OCI-LY3 (cell line): Measurements from ENCODE around the gene CDH4.

ENCODE experiments used
- H2AFZ ChIP-seq: fragments of 200-600, 300-600 bp; shearing (Covaris generic); 2 replicates; pipeline ENCODE4 v1.6.0; 2014; ENCODE audit warnings: antibody characterized with exemption, low read depth, low read length
- H3K27ac ChIP-seq: fragments of 200-600, 300-600 bp; sonication (generic); 2 replicates; pipeline ENCODE4 v1.5.1; 2014; ENCODE audit warnings: mild to moderate bottlenecking, low read length, moderate library complexity, mixed read lengths
- H3K27me3 ChIP-seq: fragments of 200-600, 300-600 bp; sonication (generic); 2 replicates; pipeline ENCODE4 v1.6.1; 2014; ENCODE audit warnings: low read depth, low read length, mixed read lengths
- H3K36me3 ChIP-seq: fragments of 200-600, 300-600 bp; sonication (generic); replicated peaks from 2 replicates; pipeline ENCODE3; 2014; ENCODE audit warnings: low read depth, low read length, mixed read lengths
- H3K4me1 ChIP-seq: fragments of 300-600, 200-600 bp; sonication (generic); 2 replicates; pipeline ENCODE4 v1.6.1; 2014; ENCODE audit warnings: low read length, mixed read lengths
- H3K4me2 ChIP-seq: fragments of 200-600, 300-600 bp; sonication (generic); 2 replicates; pipeline ENCODE4 v1.6.1; 2014; ENCODE audit warnings: low read length, mixed read lengths
- H3K4me3 ChIP-seq: fragments of 300-600, 200-600 bp; sonication (generic); 2 replicates; pipeline ENCODE4 v1.5.1; 2014; ENCODE audit warnings: antibody characterized with exemption, mild to moderate bottlenecking, low read length, moderate library complexity
- H3K79me2 ChIP-seq: fragments of 300-600, 200-600 bp; shearing (Covaris generic); 2 replicates; pipeline ENCODE4 v1.6.1; 2014; ENCODE audit warnings: mild to moderate bottlenecking, low read length, mixed read lengths
- H3K9ac ChIP-seq: fragments of 300-600, 200-600 bp; shearing (Covaris generic); 2 replicates; pipeline ENCODE4 v1.6.0; 2014; ENCODE audit warnings: mild to moderate bottlenecking, low read length, moderate library complexity
- H3K9me3 ChIP-seq: fragments of 200-600, 300-600 bp; shearing (Covaris generic); 2 replicates; pipeline ENCODE4 v1.6.1; 2014; ENCODE audit warnings: low read length, mixed read lengths; ENCODE audit not compliant: insufficient read depth
- H4K20me1 ChIP-seq: fragments of 200-600, 300-600 bp; sonication (generic); 2 replicates; pipeline ENCODE4 v1.6.1; 2016; ENCODE audit warnings: low read length, mixed read lengths; ENCODE audit not compliant: insufficient read depth
- EZH2phosphoT487 ChIP-seq: fragments of 200-600 bp; shearing (Covaris generic); IDR thresholded peaks from 2 replicates; pipeline ENCODE4 v1.6.1; 2018; ENCODE audit warnings: antibody characterized with exemption, mixed run types, low read depth
- TF ChIP-seq, protein P1 (sequence below): fragments of 200-600, 300-600 bp; sonication (generic); IDR thresholded peaks from 2 replicates; pipeline ENCODE4 v1.5.1; 2014; ENCODE audit warnings: antibody characterized with exemption, low read length, low read depth

The CDH4 gene

DNA sequence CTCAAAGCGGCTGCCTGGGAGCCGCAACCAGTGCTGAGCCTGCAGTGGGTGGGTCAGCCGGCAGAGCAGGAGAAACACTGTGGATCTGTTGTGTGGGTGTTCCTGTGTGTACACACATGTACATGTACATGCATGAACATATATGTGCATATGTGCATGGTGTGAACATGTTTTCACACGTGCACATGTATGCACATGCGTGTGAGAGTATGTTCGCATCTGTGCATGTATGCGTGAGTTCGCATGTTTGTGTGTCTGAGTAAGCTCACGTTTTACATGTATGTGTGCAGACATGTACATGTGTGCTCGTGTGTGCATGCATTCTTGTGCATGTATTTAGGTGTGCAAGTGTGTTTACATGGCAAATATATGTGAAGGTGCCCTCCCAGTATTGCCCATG lies 302.6 kb downstream of the CDH4 start:
- no peak overlapping the region for H2AFZ ChIP-seq
- no peak overlapping the region for H3K27ac ChIP-seq
- H3K79me2 ChIP-seq: no peaks in the 10 kb centered on the region
- no peak overlapping the region for H3K4me2 ChIP-seq
- TF ChIP-seq EZH2phosphoT487: no peak
- no peaks in the 10 kb centered on the region for H3K36me3 ChIP-seq
- H3K9ac ChIP-seq: no peak overlapping the region
- no peaks in the 10 kb centered on the region for H3K27me3 ChIP-seq
- no peak overlapping the region for H3K4me3 ChIP-seq
- no peaks in the 10 kb centered on the region for H3K4me1 ChIP-seq
- no peaks in the 10 kb centered on the region for H4K20me1 ChIP-seq
- H3K9me3 ChIP-seq: no peaks in the 10 kb centered on the region

DNA sequence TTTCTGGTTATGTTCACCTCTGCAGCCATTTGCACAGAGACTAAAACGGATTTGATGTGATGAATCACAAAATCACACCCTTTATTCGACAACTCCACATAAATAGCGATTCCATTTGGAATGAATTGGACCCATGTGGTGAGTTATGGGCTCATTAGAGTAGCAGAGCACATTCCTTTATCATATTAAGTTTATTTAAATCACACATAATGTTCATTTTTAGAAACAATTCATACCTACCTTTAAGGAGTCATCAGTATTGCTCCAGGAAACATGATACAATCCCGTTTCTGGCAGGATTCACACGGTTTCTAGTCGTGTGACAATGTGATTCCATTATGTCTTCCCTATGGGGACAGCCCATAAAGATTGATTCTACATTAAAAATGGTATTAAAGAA lies 303.5 kb downstream of the CDH4 start:
- TF ChIP-seq EZH2phosphoT487: no peak
- TF ChIP-seq, protein P1, sequence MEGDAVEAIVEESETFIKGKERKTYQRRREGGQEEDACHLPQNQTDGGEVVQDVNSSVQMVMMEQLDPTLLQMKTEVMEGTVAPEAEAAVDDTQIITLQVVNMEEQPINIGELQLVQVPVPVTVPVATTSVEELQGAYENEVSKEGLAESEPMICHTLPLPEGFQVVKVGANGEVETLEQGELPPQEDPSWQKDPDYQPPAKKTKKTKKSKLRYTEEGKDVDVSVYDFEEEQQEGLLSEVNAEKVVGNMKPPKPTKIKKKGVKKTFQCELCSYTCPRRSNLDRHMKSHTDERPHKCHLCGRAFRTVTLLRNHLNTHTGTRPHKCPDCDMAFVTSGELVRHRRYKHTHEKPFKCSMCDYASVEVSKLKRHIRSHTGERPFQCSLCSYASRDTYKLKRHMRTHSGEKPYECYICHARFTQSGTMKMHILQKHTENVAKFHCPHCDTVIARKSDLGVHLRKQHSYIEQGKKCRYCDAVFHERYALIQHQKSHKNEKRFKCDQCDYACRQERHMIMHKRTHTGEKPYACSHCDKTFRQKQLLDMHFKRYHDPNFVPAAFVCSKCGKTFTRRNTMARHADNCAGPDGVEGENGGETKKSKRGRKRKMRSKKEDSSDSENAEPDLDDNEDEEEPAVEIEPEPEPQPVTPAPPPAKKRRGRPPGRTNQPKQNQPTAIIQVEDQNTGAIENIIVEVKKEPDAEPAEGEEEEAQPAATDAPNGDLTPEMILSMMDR: no peak
- no peaks in the 10 kb centered on the region for H3K4me1 ChIP-seq
- H3K4me3 ChIP-seq: no peak overlapping the region
- no peaks in the 10 kb centered on the region for H3K9me3 ChIP-seq
- no peak overlapping the region for H3K27ac ChIP-seq
- H3K4me2 ChIP-seq: no peak overlapping the region
- no peaks in the 10 kb centered on the region for H3K36me3 ChIP-seq
- no peak overlapping the region for H3K9ac ChIP-seq
- H2AFZ ChIP-seq: no peak overlapping the region
- H4K20me1 ChIP-seq: no peaks in the 10 kb centered on the region
- H3K79me2 ChIP-seq: no peaks in the 10 kb centered on the region
- H3K27me3 ChIP-seq: no peaks in the 10 kb centered on the region

DNA sequence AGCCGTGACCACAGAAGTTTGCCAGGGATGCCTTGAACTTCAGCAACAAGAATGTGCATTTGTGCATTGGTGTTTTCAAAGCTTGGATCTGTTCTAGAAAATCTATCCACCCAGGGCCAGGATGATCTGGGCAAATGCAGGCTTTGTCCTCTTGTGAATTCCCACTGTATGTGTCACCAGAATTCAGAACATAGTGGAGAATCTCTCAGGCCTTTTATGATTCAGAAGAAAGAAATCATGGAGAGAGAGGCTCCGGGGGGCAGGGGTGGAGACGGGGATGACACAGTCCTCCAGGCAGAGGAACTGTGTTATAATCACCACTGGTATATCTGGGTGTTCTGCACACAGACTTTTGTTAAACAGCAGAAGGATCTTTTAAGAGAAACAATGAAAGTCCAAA lies 304.1 kb downstream of the CDH4 start:
- Histone ChIP-seq H3K4me1 (no peaks in the 10 kb centered on the region), H3K27ac (no peak overlapping the region)

DNA sequence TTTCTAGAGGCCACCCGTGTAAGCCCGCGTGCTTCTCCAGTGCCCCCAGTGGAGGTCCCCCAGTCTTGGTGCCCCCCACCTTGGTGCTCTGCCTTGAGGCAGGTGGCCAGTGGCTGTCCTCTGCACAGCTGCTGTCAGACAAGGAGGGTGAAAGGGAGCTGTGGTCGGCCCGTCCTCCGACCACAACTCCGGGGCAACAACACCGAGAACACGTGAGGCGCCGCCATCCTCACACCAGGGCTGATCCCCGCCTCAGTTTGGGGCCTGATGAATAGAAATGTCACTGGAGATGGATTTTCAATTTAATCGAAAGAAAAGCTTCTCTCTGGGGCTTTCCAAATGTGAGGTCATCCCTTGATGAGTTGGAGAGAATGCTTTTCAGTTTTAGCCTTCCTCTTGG lies 304.6 kb downstream of the CDH4 start:
- H3K27ac ChIP-seq: no peak overlapping the region
- no peaks in the 10 kb centered on the region for H3K79me2 ChIP-seq
- TF ChIP-seq EZH2phosphoT487: no peak
- TF ChIP-seq, protein P1: no peak
- H3K4me2 ChIP-seq: no peak overlapping the region
- no peaks in the 10 kb centered on the region for H3K36me3 ChIP-seq
- no peak overlapping the region for H2AFZ ChIP-seq
- no peak overlapping the region for H3K9ac ChIP-seq
- H3K4me1 ChIP-seq: no peaks in the 10 kb centered on the region
- H4K20me1 ChIP-seq: no peaks in the 10 kb centered on the region
- no peaks in the 10 kb centered on the region for H3K27me3 ChIP-seq
- no peaks in the 10 kb centered on the region for H3K9me3 ChIP-seq
- no peak overlapping the region for H3K4me3 ChIP-seq

More for the DNA sequence above, 304.1 kb downstream of the CDH4 start:
- Histone ChIP-seq H2AFZ (no peak overlapping the region), H3K4me3 (no peak overlapping the region), H3K9ac (no peak overlapping the region), H4K20me1 (no peaks in the 10 kb centered on the region), H3K36me3 (no peaks in the 10 kb centered on the region), H3K9me3 (no peaks in the 10 kb centered on the region), H3K4me2 (no peak overlapping the region), H3K27me3 (no peaks in the 10 kb centered on the region), H3K79me2 (no peaks in the 10 kb centered on the region)
- no peak for TF ChIP-seq EZH2phosphoT487
- TF ChIP-seq, protein P1: no peak

DNA sequence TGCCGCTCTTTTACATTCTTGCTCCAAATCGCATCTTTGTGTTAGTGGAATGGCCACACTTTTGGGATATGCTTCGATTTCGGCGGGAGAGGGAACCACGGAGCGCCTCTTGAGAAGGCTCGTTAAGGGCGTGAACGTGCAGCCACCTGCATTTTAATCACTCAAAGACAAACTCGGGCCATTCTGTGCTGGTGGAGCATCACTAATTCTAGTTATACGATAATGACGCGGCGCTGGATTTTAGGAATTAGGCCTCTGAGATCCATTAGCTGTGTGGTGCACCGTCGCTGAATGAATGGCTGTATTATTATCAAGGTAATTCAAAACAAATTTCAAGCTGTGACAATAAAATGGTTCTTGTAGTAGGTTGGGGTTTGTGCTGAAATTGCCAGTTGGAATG lies 305.6 kb downstream of the CDH4 start:
- H3K4me2 ChIP-seq: no peak overlapping the region
- H4K20me1 ChIP-seq: no peaks in the 10 kb centered on the region
- H3K27me3 ChIP-seq: no peaks in the 10 kb centered on the region
- H3K4me1 ChIP-seq: no peaks in the 10 kb centered on the region
- H3K27ac ChIP-seq: no peak overlapping the region
- TF ChIP-seq EZH2phosphoT487: no peak
- TF ChIP-seq, protein P1: no peak
- no peak overlapping the region for H2AFZ ChIP-seq
- no peak overlapping the region for H3K9ac ChIP-seq
- H3K79me2 ChIP-seq: no peaks in the 10 kb centered on the region
- H3K36me3 ChIP-seq: no peaks in the 10 kb centered on the region
- H3K4me3 ChIP-seq: no peak overlapping the region
- H3K9me3 ChIP-seq: no peaks in the 10 kb centered on the region
